PC-9 (cell line): ENCODE data around the gene XYLT2. TPM values are rescaled to one million over a fixed set of nuclear protein-coding genes. Genes with fewer than 3 reads are reported as not detected.
"Not testable (repeated sequence)": the region's sequence is repeated elsewhere in the genome, so short reads cannot be mapped to it uniquely, and the experiment has no call there.

Experiments
- BruUV-seq: library from RNA; stranded (reverse); fragments of 400-500 nt; replicated peaks from 2 replicates; lab custom pipeline; 2021; lab: Mats Ljungman, UMichigan
- CTCF ChIA-PET: fragments of 300-600 bp; sonication (Branson Sonifier 250); formaldehyde crosslinking; loops from one replicate; lab custom pipeline; 2022; ENCODE audit warnings: antibody characterized with exemption; lab: Charles Lee
- POLR2A ChIA-PET: fragments of 300-600 bp; sonication (Branson Sonifier 250); formaldehyde crosslinking; loops from one replicate; lab custom pipeline; 2022; ENCODE audit warnings: antibody characterized with exemption; ENCODE audit not compliant: unreplicated experiment; lab: Charles Lee
- DNase-seq, 2 experiments: peaks; one replicate each; pipeline versions ENCODE4 v3.0.0 to v3.0.0-alpha.2; 2015 to 2022; ENCODE audit warnings: mixed read lengths in 1 of 2
- H2AFZ ChIP-seq: fragments of 200-600 bp; sonication (generic); 2 replicates; pipeline ENCODE4 v1.8.1; 2017; ENCODE audit warnings: antibody characterized with exemption
- H3F3A ChIP-seq: fragments of 200-600 bp; sonication (generic); 2 replicates; pipeline ENCODE4 v1.8.1; 2017; ENCODE audit warnings: antibody characterized with exemption, mild to moderate bottlenecking, low read depth; ENCODE audit not compliant: insufficient read depth
- H3K27ac ChIP-seq: fragments of 200-600 bp; sonication (generic); 2 replicates; pipeline ENCODE4 v1.6.1; 2016; ENCODE audit warnings: mixed run types
- H3K27me3 ChIP-seq: fragments of 200-600 bp; sonication (generic); 2 replicates; pipeline ENCODE4 v1.6.1; 2016; ENCODE audit warnings: low read depth, mixed run types; ENCODE audit not compliant: insufficient read depth
- H3K36me3 ChIP-seq: fragments of 200-600 bp; sonication (generic); 2 replicates; pipeline ENCODE4 v1.6.1; 2016; ENCODE audit warnings: low read depth, mixed run types
- H3K4me1 ChIP-seq: fragments of 200-600 bp; sonication (generic); replicated peaks from 2 replicates; pipeline ENCODE4 v1.6.1; 2016; ENCODE audit warnings: mixed run types; ENCODE audit not compliant: insufficient read depth
- H3K4me2 ChIP-seq: fragments of 200-600 bp; sonication (generic); 2 replicates; pipeline ENCODE4 v1.6.1; 2017; ENCODE audit warnings: mixed run types
- H3K4me3 ChIP-seq: fragments of 200-600 bp; sonication (generic); 2 replicates; pipeline ENCODE4 v1.6.1; 2016; ENCODE audit warnings: mixed run types
- H3K79me2 ChIP-seq: fragments of 200-600 bp; sonication (generic); 2 replicates; pipeline ENCODE4 v1.6.1; 2017; ENCODE audit warnings: low read depth, mixed run types
- H3K9me2 ChIP-seq: fragments of 200-600 bp; sonication (generic); 2 replicates; pipeline ENCODE4 v1.8.1; 2017; ENCODE audit warnings: mild to moderate bottlenecking; ENCODE audit not compliant: insufficient read depth
- H3K9me3 ChIP-seq: fragments of 200-600 bp; sonication (generic); 2 replicates; pipeline ENCODE4 v1.8.1; 2016; ENCODE audit warnings: low read depth; ENCODE audit not compliant: insufficient read depth
- H4K20me1 ChIP-seq: fragments of 200-600 bp; sonication (generic); 2 replicates; pipeline ENCODE4 v1.8.1; 2017; ENCODE audit not compliant: insufficient read depth
- CTCF ChIP-seq: fragments of 200-600 bp; sonication (generic); conservative IDR thresholded peaks from 2 replicates; pipeline ENCODE4 v1.6.1; 2017; ENCODE audit warnings: mixed run types, antibody characterized with exemption, mild to moderate bottlenecking, moderate library complexity
- EZH2 ChIP-seq: fragments of 200-600 bp; sonication (generic); IDR thresholded peaks from 2 replicates; pipeline ENCODE4 v1.8.0; 2017; ENCODE audit warnings: antibody characterized with exemption, low read depth
- intact Hi-C: fragments of 100-400 bp; cut with micrococcal nuclease; formaldehyde crosslinking; loops from one replicate; pipeline ENCODE4 v1.10.0; 2022; ENCODE audit not compliant: unreplicated experiment
- total RNA-seq: library from RNA; stranded (reverse); gene quantifications from 2 replicates; pipeline ENCODE4 v1.2.3, GENCODE V29; 2021

The XYLT2 gene
- total RNA-seq, 1 experiment from 2014 or later: 37.5 TPM

- Histone ChIP-seq H3K4me2 (no peak overlapping the region), H3K27ac (no peak overlapping the region), H3K9me2 (no peaks in the 10 kb centered on the region), H2AFZ (no peak overlapping the region), H3K79me2 (no peaks in the 10 kb centered on the region), H4K20me1 (no peaks in the 10 kb centered on the region), H3F3A (peaks cover 3% of the 10 kb centered on the region; the same call in 1 of the 2 replicates), H3K9me3 (no peaks in the 10 kb centered on the region), H3K27me3 (no peaks in the 10 kb centered on the region), H3K36me3 (no peaks in the 10 kb centered on the region), H3K4me1 (no peaks in the 10 kb centered on the region), H3K4me3 (no peak overlapping the region)
- ChIA-PET CTCF (interaction anchor here (0.6 to 1.6 kb wide), 7 partner anchors 8 to 204 kb away, joined by 3 to 22 read pairs (median 5); partner anchors contain the start of gene TMEM92), POLR2A (interaction anchor here (0.6 to 1.0 kb wide), 2 partner anchors 24 to 127 kb away, joined by 5 to 9 read pairs; partner anchors contain the start of gene TMEM92)
- no peak for TF ChIP-seq CTCF
- no peak for TF ChIP-seq EZH2
- intact Hi-C loops: loop anchor here (5.0 to 10.0 kb wide), 3 partner anchors 273 to 731 kb away; partner anchors contain the start of gene DLX3
- no TSS peak for BruUV-seq
- peak in 1 of 2 experiments; percentile 3 for DNase-seq
These were observed 47.9 kb upstream of the XYLT2 start for GRCh38 chr17:50298018-50298417.

- H3K27me3 ChIP-seq: no peaks in the 10 kb centered on the region
- intact Hi-C loops: loop anchor here (5.0 to 10.0 kb wide), 3 partner anchors 275 to 732 kb away; partner anchors contain the start of gene DLX3
- CTCF ChIA-PET: no interaction called here
- no peak for TF ChIP-seq EZH2
- no peak for TF ChIP-seq CTCF
- no peaks in the 10 kb centered on the region for H3K36me3 ChIP-seq
- no peaks in the 10 kb centered on the region for H3K9me2 ChIP-seq
- POLR2A ChIA-PET: no interaction called here
- no peaks in the 10 kb centered on the region for H3K9me3 ChIP-seq
- no peak overlapping the region for H3K4me2 ChIP-seq
- BruUV-seq: no TSS peak
- H3K4me3 ChIP-seq: no peak overlapping the region
- peaks cover 3% of the 10 kb centered on the region; the same call in 1 of the 2 replicates for H3F3A ChIP-seq
- no peaks in the 10 kb centered on the region for H4K20me1 ChIP-seq
- H3K4me1 ChIP-seq: no peaks in the 10 kb centered on the region
- H3K27ac ChIP-seq: no peak overlapping the region
- H3K79me2 ChIP-seq: no peaks in the 10 kb centered on the region
- no peak for DNase-seq
- H2AFZ ChIP-seq: no peak overlapping the region
These were observed 46.1 kb upstream of the XYLT2 start for GRCh38 chr17:50299776-50300175.

- POLR2A ChIA-PET: interaction anchor here (0.6 kb wide), 1 partner anchor 150 kb away, joined by 4 read pairs; no protein-coding TSS in a partner anchor
- H3K79me2 ChIP-seq, intact Hi-C loops: not testable (repeated sequence)
These were observed 45.1 kb upstream of the XYLT2 start for GRCh38 chr17:50300824-50301223.

More at GRCh38 chr17:50300824-50301223, 45.1 kb upstream of the XYLT2 start:
- not testable (repeated sequence) for BruUV-seq, H2AFZ ChIP-seq, H3K27ac ChIP-seq, H3K36me3 ChIP-seq, DNase-seq, H3K9me3 ChIP-seq, H3K4me2 ChIP-seq, H3K27me3 ChIP-seq, H3F3A ChIP-seq, H3K4me3 ChIP-seq, H3K9me2 ChIP-seq, H3K4me1 ChIP-seq, H4K20me1 ChIP-seq
- CTCF ChIA-PET: interaction anchor here (0.7 kb wide), 1 partner anchor 119 kb away, joined by 3 read pairs; no protein-coding TSS in a partner anchor
